Astrocyte of the spinal cord (primary cell): ENCODE measurements around the gene DNM2.

Source experiments
- DNase-seq: peaks from one replicate; pipeline ENCODE4 v3.0.0; 2011; ENCODE audit warnings: low read depth, low spot score
- H3K4me3 ChIP-seq: 2 replicates; pipeline ENCODE4 v1.5.1; 2011; ENCODE audit warnings: low read depth, mild to moderate bottlenecking, low read length, moderate library complexity
- in situ Hi-C: cut with HindIII; loops from 2 replicates; pipeline ENCODE4 v1.10.0; 2017; ENCODE audit warnings: low sequenced_read_pairs
- TF ChIP-seq, protein P1 (sequence below): IDR thresholded peaks from 2 replicates; pipeline ENCODE4 v1.5.1; 2012; ENCODE audit warnings: low read depth, mild to moderate bottlenecking, low read length, inconsistent platforms

DNM2 gene

DNA sequence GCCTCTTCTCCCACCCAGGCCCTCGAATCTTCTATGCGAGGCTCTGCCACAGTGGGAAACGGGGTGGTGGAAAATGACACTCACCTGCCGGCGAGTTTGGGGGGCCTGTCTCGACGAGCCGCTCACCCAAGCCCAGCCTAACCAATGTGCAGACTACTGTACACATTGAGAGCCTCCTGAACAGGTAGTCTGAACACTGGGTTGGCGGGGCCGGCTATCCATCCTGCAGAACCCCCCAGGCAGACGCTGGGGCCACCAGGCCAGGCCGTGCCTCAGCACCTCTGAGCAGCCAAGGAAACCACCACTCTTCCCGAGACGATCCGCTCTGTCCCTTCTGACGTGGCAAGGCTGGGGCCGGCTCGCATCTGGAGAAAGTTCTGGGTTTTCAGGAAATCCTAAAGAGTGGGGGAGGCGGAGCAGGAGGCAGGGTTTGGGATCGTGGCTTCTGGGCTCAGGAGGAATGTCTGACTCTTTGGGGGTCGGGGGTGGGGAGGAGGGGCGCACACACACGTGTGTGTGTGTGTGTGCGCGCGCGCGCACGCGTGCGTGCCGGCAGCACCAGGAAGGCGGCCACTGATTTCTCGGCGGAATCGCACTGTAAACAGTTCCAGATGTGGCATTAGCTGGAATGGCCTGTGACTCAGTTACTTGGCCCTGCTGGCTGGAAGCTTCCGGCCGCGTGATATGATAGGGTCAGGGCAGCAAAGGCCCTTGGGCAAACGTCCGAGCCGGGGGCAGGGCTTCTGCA, 99.6 kb downstream of the DNM2 start:
- TF ChIP-seq, protein P1, sequence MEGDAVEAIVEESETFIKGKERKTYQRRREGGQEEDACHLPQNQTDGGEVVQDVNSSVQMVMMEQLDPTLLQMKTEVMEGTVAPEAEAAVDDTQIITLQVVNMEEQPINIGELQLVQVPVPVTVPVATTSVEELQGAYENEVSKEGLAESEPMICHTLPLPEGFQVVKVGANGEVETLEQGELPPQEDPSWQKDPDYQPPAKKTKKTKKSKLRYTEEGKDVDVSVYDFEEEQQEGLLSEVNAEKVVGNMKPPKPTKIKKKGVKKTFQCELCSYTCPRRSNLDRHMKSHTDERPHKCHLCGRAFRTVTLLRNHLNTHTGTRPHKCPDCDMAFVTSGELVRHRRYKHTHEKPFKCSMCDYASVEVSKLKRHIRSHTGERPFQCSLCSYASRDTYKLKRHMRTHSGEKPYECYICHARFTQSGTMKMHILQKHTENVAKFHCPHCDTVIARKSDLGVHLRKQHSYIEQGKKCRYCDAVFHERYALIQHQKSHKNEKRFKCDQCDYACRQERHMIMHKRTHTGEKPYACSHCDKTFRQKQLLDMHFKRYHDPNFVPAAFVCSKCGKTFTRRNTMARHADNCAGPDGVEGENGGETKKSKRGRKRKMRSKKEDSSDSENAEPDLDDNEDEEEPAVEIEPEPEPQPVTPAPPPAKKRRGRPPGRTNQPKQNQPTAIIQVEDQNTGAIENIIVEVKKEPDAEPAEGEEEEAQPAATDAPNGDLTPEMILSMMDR, result no peak
- H3K4me3 ChIP-seq, result peak overlapping the region; percentile 48
- DNase-seq, result peak; percentile 83
- in situ Hi-C loops, result no loop called here

DNA sequence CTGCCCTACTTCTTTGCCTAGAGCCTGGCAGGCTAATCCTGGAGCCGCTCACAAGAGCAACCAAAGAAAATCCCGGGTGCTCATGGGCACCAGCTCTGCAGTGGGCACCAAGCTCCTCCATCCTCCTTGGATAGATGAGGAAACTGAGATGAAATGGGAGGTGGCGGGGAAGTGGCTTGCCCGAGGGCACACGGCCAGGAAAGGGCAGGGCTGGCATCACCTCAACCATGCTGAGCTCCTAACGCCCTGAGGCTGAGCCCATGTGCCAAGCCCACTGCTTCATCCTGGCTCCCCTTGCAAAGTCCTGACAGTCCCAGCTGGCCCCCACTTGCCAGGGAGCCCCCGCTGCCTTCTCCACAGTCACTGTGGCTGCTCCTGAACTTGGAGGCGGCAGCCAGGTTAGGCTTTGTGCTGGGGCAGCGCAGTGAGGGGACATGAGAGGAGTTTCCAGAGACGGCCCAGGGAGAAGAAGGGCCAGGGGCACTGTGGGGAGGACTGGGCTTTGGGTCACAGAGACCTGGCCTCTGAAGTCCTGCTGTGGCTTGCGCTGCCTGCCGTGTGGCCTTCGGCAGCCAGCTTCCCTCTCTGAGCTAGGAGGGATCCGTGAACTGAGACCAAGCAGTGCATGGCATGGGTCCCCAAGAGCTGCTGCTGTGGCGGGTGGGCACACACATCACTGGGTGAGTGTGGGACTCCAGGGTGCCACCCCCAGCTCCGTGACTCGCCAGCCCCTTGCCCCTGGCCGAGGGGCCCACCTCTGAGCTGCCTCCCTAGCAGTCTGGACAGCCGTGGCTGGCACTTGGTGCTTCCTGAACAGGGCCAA, 100.6 kb downstream of the DNM2 start:
- in situ Hi-C loops, result no loop called here
- H3K4me3 ChIP-seq, result no peak overlapping the region
- TF ChIP-seq, protein P1, result no peak
- no peak for DNase-seq

DNA sequence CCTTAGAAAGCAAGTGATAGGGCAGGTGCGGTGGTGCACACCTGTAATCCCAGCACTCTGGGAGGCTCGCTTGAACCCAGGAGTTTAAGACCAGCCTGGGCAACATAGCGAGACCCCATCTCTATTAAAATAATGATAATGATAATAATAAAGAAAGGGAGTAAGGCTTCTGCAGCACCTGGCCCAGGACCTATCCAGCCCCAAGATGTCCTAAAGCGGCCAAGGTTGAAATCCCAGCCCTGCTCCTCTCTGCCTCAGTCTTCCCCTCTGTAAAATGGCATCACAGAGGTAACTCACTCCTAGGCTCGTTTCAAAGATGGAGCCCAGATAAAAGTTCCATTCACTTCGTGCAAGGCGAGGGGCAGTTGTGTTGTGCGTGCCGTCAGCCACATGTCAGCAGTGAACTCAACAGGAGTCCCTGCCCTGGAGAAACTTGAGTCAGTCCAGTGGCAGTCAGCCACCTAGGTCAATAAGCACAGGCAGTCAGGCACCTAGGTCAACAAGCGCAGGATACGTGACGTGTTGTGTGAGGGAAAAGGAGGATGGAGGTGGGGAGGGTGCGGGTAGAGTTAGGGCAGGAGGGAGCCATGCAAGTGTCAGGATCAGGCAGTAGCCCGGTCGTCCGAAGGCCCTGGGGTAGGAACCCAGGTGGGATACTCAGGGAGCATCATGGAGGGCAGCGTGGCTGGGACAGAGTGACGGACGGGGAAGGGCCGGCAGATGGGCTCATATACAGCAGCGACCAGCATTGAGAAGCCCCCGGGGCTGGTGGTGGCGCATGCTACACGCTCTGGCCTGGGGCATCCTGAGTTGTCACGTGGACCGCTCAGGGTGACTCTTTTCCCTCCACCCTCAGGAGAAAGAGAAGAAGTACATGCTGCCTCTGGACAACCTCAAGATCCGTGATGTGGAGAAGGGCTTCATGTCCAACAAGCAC, 101.5 kb downstream of the DNM2 start:
- in situ Hi-C loops, result no loop called here
- H3K4me3 ChIP-seq, result no peak overlapping the region
- TF ChIP-seq, protein P1, result no peak
- DNase-seq, result no peak

DNA sequence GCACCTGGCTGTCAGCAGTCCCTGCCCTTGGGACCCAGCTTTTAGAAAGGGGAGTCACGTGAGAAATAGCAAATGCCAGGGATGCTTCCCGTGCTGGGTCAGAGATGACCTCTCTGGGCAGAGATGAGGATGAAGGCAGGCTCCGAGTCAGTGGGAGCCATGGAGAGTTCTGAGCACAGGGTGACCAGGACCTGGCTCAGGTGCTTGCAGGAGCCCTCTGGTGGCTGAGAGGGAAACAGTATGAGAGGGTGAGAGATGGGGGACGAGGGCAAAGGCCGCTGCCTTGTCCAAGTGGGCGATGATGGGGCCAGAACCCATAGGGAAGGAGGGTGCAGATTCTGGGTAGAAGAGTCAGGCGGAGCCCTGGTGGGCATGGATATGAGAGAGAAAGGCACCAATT, 102.3 kb downstream of the DNM2 start:
- no peak for DNase-seq
- TF ChIP-seq, protein P1, result peak; percentile 40
- no peak overlapping the region for H3K4me3 ChIP-seq
- in situ Hi-C loops, result no loop called here

DNA sequence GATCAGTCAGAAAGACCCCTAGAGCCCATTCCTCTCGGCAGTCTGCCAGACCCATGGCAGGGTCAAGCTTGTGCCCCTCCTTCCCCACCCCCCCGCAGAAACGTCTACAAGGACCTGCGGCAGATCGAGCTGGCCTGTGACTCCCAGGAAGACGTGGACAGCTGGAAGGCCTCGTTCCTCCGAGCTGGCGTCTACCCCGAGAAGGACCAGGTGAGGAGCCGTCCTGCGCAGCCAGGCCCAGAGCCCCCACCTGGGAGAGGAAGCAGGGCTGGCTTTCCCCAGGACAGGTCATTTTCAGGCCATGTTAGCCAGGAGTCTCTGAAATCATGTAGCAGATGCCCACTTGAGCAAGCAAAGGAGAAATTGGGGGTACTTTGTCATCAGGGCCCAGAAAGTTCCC, 105.8 kb downstream of the DNM2 start:
- in situ Hi-C loops, result no loop called here
- H3K4me3 ChIP-seq, result no peak overlapping the region
- DNase-seq, result no peak
- TF ChIP-seq, protein P1, result no peak

DNA sequence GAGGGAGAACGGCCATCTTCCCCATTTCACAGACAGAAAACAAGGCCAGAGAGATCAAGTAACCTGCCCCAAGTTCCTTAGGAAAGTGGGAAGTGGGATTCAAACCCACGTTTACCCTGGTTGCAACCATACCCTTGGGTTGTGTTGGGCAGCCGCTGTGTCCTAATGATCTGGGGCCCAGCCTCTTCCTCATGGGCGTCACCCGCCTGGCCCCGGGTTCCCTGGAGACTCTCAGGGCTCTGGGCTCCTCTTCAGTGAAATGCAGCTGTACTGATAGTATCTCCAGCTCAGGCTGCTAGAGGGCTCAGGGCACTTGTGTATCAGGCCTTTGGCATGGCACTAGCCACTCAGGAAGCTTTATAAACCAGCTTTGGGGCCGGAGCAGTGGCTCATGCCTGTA, 108.4 kb downstream of the DNM2 start:
- TF ChIP-seq, protein P1, result no peak
- H3K4me3 ChIP-seq, result no peak overlapping the region
- no peak for DNase-seq
- in situ Hi-C loops, result no loop called here
